Activated CD4-positive, alpha-beta T cell treated with anti-CD3 and anti-CD28 coated beads, Interleukin-2, amount 10 ng/mL, durations not matched to agents 7 days and 5 days (primary cell): ENCODE measurements around the gene RRAS. TPM values are rescaled to one million over a fixed set of nuclear protein-coding genes. Genes with fewer than 3 reads are reported as not detected.

Experiments used
- CTCF ChIA-PET: fragments of 350-600 bp; sonication (Branson Sonifier 250); formaldehyde crosslinking; loops from one replicate; lab custom pipeline; 2021; ENCODE audit warnings: antibody characterized with exemption; lab: Charles Lee
- POLR2A ChIA-PET: fragments of 350-600 bp; sonication (Branson Sonifier 250); formaldehyde crosslinking; loops from one replicate; lab custom pipeline; 2021; ENCODE audit warnings: antibody characterized with exemption; lab: Charles Lee
- DNase-seq: peaks from one replicate; pipeline ENCODE4 v3.0.0-alpha.2; 2020
- H3K27ac Mint-ChIP-seq: one replicate; pipeline ENCODE4 v1.8.0; 2021; ENCODE audit warnings: mild to moderate bottlenecking, moderate library complexity, mixed read lengths
- H3K27me3 Mint-ChIP-seq: one replicate; pipeline ENCODE4 v1.8.0; 2021; ENCODE audit warnings: mixed read lengths
- H3K36me3 Mint-ChIP-seq: one replicate; pipeline ENCODE4 v1.8.0; 2021; ENCODE audit warnings: low read depth, mixed read lengths
- H3K4me1 Mint-ChIP-seq: one replicate; pipeline ENCODE4 v1.8.0; 2021; ENCODE audit warnings: mixed read lengths
- H3K4me3 Mint-ChIP-seq: one replicate; pipeline ENCODE4 v1.8.0; 2021; ENCODE audit warnings: mild to moderate bottlenecking, moderate library complexity, mixed read lengths
- H3K9me3 Mint-ChIP-seq: one replicate; pipeline ENCODE4 v1.8.0; 2021; ENCODE audit warnings: mixed read lengths
- total RNA-seq, 2 experiments: library from RNA; stranded (reverse); gene quantifications; one replicate each; pipeline ENCODE4 v1.2.3, GENCODE V29; 2021

The RRAS gene
- total RNA-seq, 2 experiments from 2014 or later: 9.0 to 9.5 TPM

- ChIA-PET CTCF (interaction anchor here (1.1 to 2.5 kb wide), 3 partner anchors 10 to 112 kb away, joined by 3 to 6 read pairs (median 3); no protein-coding TSS in a partner anchor), POLR2A (no interaction called here)
- Mint-ChIP-seq H3K4me1 (peaks cover 21% of the 10 kb centered on the region), H3K27ac (no peak overlapping the region), H3K36me3 (peaks cover 26% of the 10 kb centered on the region), H3K27me3 (no peaks in the 10 kb centered on the region), H3K4me3 (no peak overlapping the region), H3K9me3 (no peaks in the 10 kb centered on the region)
- no peak for DNase-seq
Observed at GRCh38 chr19:49682274-49682673, 42.3 kb upstream of the RRAS start.

- H3K36me3 Mint-ChIP-seq: peaks cover 26% of the 10 kb centered on the region
- DNase-seq: no peak
- no peak overlapping the region for H3K4me3 Mint-ChIP-seq
- no peak overlapping the region for H3K27ac Mint-ChIP-seq
- ChIA-PET CTCF (interaction anchor here (1.1 to 1.7 kb wide), 3 partner anchors 11 to 90 kb away, joined by 3 to 7 read pairs (median 3); no protein-coding TSS in a partner anchor), POLR2A (no interaction called here)
- no peaks in the 10 kb centered on the region for H3K9me3 Mint-ChIP-seq
- H3K4me1 Mint-ChIP-seq: peaks cover 21% of the 10 kb centered on the region
- H3K27me3 Mint-ChIP-seq: no peaks in the 10 kb centered on the region
Observed at GRCh38 chr19:49681830-49682229, 41.9 kb upstream of the RRAS start.

- Mint-ChIP-seq H3K4me3 (no peak overlapping the region), H3K36me3 (peaks cover 25% of the 10 kb centered on the region), H3K27me3 (no peaks in the 10 kb centered on the region), H3K9me3 (no peaks in the 10 kb centered on the region), H3K4me1 (peaks cover 28% of the 10 kb centered on the region), H3K27ac (peak overlapping the region; percentile 57)
- ChIA-PET CTCF (interaction anchor here (0.6 to 1.7 kb wide), 17 partner anchors 11 to 386 kb away, joined by 3 to 8 read pairs (median 3); partner anchors contain the start of genes RCN3 and RRAS), POLR2A (no interaction called here)
- DNase-seq: peak; percentile 92
Observed at GRCh38 chr19:49680421-49681351, 40.7 kb upstream of the RRAS start.

- Mint-ChIP-seq H3K36me3 (peaks cover 18% of the 10 kb centered on the region), H3K4me1 (peaks cover 28% of the 10 kb centered on the region), H3K27ac (peak overlapping the region; percentile 57), H3K4me3 (no peak overlapping the region), H3K27me3 (no peaks in the 10 kb centered on the region), H3K9me3 (no peaks in the 10 kb centered on the region)
- no peak for DNase-seq
- ChIA-PET POLR2A (no interaction called here), CTCF (interaction anchor here (0.9 to 3.3 kb wide), 11 partner anchors 9 to 187 kb away, joined by 3 to 12 read pairs (median 3); partner anchors contain the start of genes RCN3 and SCAF1)
Observed at GRCh38 chr19:49679771-49680413, 39.9 kb upstream of the RRAS start.

GRCh38 chr19:49678985-49679770 lies 39.2 kb upstream of the RRAS start:
- H3K9me3 Mint-ChIP-seq: no peaks in the 10 kb centered on the region
- H3K27me3 Mint-ChIP-seq: no peaks in the 10 kb centered on the region
- H3K4me3 Mint-ChIP-seq: no peak overlapping the region
- ChIA-PET POLR2A (no interaction called here), CTCF (interaction anchor here (0.6 to 3.3 kb wide), 19 partner anchors 8 to 191 kb away, joined by 3 to 12 read pairs (median 4); partner anchors contain the start of genes RCN3, RPL13A, RRAS and SCAF1)
- H3K36me3 Mint-ChIP-seq: peaks cover 16% of the 10 kb centered on the region
- no peak for DNase-seq
- peak overlapping the region; percentile 31 for H3K27ac Mint-ChIP-seq
- H3K4me1 Mint-ChIP-seq: peaks cover 28% of the 10 kb centered on the region

- H3K4me3 Mint-ChIP-seq: peak overlapping the region; percentile 89
- ChIA-PET CTCF (interaction anchor here (0.6 to 3.3 kb wide), 16 partner anchors 12 to 190 kb away, joined by 3 to 12 read pairs (median 4); partner anchors contain the start of genes RPL13A, RPS11, RRAS and SCAF1), POLR2A (no interaction called here)
- H3K27me3 Mint-ChIP-seq: no peaks in the 10 kb centered on the region
- peak overlapping the region; percentile 85 for H3K27ac Mint-ChIP-seq
- DNase-seq: peak; percentile 83
- H3K36me3 Mint-ChIP-seq: peaks cover 10% of the 10 kb centered on the region
- H3K9me3 Mint-ChIP-seq: no peaks in the 10 kb centered on the region
- H3K4me1 Mint-ChIP-seq: peaks cover 28% of the 10 kb centered on the region
Observed at GRCh38 chr19:49677901-49678674, 38.1 kb upstream of the RRAS start.

GRCh38 chr19:49677231-49677900 lies 37.4 kb upstream of the RRAS start, which contains the start of gene PRMT1:
Gene PRMT1, plus strand, starts transcription at chr19:49677271. Its CDS starts 10 bp downstream, at chr19:49677281.
- peak; percentile 47 for DNase-seq
- peaks cover 30% of the 10 kb centered on the region for H3K4me1 Mint-ChIP-seq
- peak within 1 kb of the TSS; percentile 99 for H3K27ac Mint-ChIP-seq
- peaks cover 9% of the 10 kb centered on the region for H3K36me3 Mint-ChIP-seq
- H3K9me3 Mint-ChIP-seq: no peaks in the 10 kb centered on the region
- ChIA-PET POLR2A (no interaction called here), CTCF (interaction anchor here (0.7 to 3.3 kb wide), 10 partner anchors 11 to 207 kb away, joined by 3 to 17 read pairs (median 5); partner anchors contain the start of genes RPL13A, RPS11, RRAS and SCAF1)
- no peaks in the 10 kb centered on the region for H3K27me3 Mint-ChIP-seq
- peak within 1 kb of the TSS; percentile 89 for H3K4me3 Mint-ChIP-seq

GRCh38 chr19:49676784-49677230 lies 36.9 kb upstream of the RRAS start:
- Mint-ChIP-seq H3K4me1 (peaks cover 35% of the 10 kb centered on the region), H3K27ac (peak overlapping the region; percentile 99), H3K4me3 (peak overlapping the region; percentile 89), H3K36me3 (peaks cover 10% of the 10 kb centered on the region), H3K27me3 (no peaks in the 10 kb centered on the region), H3K9me3 (no peaks in the 10 kb centered on the region)
- ChIA-PET CTCF (interaction anchor here (0.6 to 3.3 kb wide), 11 partner anchors 9 to 206 kb away, joined by 3 to 17 read pairs (median 5); partner anchors contain the start of genes BCL2L12, IRF3, NOSIP and RRAS), POLR2A (interaction anchor here (0.6 to 1.7 kb wide), 4 partner anchors 10 to 147 kb away, joined by 3 to 7 read pairs (median 4); partner anchors contain the start of genes BCL2L12, IRF3, NOSIP and PRRG2)
- DNase-seq: peak; percentile 100

GRCh38 chr19:49676136-49676783 lies 36.3 kb upstream of the RRAS start:
- H3K36me3 Mint-ChIP-seq: peaks cover 11% of the 10 kb centered on the region
- H3K4me1 Mint-ChIP-seq: peaks cover 37% of the 10 kb centered on the region
- H3K27me3 Mint-ChIP-seq: no peaks in the 10 kb centered on the region
- peak overlapping the region; percentile 89 for H3K4me3 Mint-ChIP-seq
- H3K9me3 Mint-ChIP-seq: no peaks in the 10 kb centered on the region
- ChIA-PET CTCF (interaction anchor here (0.6 to 2.4 kb wide), 16 partner anchors 9 to 649 kb away, joined by 3 to 17 read pairs (median 4); partner anchors contain the start of genes BCL2L12, IRF3, NOSIP and RRAS), POLR2A (interaction anchor here (0.6 to 1.7 kb wide), 4 partner anchors 9 to 146 kb away, joined by 3 to 7 read pairs (median 4); partner anchors contain the start of genes BCL2L12, IRF3, NOSIP and PRRG2)
- H3K27ac Mint-ChIP-seq: peak overlapping the region; percentile 99
- DNase-seq: peak; percentile 77
